ENCODE measurements around the gene PEX11A. TPM values are rescaled to one million over a fixed set of nuclear protein-coding genes. Genes with fewer than 3 reads are reported as not detected.

Gene PEX11A
- total RNA-seq, 1 donor from 2014 or later, result 7.3 TPM

DNA sequence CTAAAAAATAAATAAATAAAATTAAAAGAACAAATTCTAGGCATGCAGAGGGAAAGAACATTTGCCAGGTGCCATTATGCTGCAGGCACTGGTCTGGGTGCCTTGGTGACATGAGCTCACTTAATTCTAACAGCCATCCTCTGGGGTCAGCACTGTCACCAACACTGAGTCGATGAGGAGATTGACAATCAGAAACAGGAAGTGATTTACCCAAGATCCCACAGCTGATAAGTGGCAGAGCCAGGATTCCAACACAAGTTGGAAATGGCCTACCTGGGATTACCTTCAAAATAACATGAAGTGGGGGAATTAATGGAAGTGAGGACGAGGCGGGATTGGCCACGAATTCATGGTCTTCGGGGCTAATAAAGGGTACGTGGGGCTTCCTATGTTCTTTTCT is 14.9 kb downstream of the PEX11A start:
- DNase-seq (ENCODE audit: low read depth), result no peak

DNA sequence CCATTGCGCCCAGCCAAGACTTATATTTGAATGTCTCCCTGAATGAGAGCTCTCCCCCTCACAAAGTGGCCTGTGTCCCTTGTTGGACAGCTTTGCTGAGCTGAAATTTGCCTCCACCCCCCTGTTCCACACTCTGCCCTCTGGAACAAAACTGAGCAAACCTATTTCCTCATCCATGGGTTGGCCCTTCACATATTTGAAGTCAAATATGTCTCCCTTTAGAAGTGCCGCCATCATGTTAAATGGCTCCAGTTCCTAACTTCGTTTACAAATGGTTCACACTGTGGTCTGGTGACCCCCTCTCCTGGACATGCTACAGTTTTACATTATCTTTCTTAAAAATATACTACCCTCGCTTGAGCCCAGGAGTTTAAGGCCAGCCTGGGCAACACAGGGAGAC is 16.0 kb downstream of the PEX11A start:
- DNase-seq (ENCODE audit: low read depth), result no peak

DNA sequence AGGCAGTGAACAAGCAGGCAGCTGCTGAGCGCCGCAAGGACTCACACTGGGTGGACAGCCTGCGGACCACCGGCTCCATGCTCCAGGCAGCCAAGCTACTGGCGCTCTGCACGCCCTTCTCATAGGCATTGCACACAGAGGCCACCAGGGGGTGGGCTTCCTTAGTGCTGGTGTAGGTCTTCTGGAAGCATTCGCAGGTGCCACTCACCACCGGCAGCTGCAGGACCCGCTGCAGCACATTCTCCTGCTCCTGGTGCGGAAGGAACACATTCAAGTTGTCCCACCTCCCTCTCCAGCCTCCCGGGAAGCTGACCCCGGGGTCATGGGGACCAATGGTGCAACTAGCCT is 17.4 kb downstream of the PEX11A start:
- peak; percentile 21 for DNase-seq (ENCODE audit: low read depth)

- peak; percentile 29 for DNase-seq (ENCODE audit: low read depth)
These were observed 18.1 kb downstream of the PEX11A start for GRCh38 chr15:89672221-89673164.

- DNase-seq (ENCODE audit: low read depth), result no peak
These were observed 18.9 kb downstream of the PEX11A start for GRCh38 chr15:89671687-89672086.

GRCh38 chr15:89670971-89671560 is 19.5 kb downstream of the PEX11A start:
- no peak for DNase-seq (ENCODE audit: low read depth)

DNA sequence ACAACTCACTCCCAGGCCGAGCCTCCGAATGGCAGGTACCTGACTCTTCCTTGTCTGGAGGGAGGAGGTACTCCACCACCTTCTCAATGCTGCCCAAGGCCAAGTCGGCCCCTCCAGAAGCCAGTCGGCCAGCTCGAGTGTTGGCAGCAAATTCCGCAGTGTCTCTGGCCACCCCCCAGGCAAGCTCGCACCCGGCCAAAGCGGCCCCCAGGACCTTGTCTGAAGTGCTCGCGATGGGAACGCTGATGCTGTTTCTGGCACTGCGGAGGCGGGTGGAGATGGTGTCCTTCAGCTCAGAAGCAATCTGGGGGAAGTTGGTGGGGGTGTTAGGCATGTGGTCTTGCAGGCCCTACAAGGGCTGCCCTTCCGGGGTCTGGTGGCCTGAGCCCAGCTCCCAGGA is 20.6 kb downstream of the PEX11A start:
- no peak for DNase-seq (ENCODE audit: low read depth)

GRCh38 chr15:89669309-89669865 is 21.2 kb downstream of the PEX11A start:
- no peak for DNase-seq (ENCODE audit: low read depth)

DNA sequence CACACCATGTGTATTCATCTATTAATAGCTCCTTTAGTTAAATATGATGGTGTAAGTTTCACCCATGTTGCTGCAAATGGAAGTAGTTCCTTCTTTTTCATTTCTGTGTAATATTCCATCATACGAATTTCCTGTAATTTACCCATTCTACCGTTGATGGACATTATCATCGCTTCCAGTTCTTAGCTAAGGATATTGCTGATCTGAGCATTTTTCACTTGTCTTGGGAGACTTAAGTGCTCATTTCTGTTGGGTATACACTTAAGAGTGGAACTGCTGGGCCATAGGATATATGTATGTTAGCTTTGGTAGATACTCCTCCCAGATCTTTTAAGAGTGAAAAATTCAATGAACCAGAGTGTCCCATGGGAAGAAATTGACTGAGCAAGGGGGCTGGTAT is 22.4 kb downstream of the PEX11A start:
- no peak for DNase-seq (ENCODE audit: low read depth)

- DNase-seq (ENCODE audit: low read depth), result no peak
These were observed 22.9 kb downstream of the PEX11A start for GRCh38 chr15:89667706-89667960.

DNA sequence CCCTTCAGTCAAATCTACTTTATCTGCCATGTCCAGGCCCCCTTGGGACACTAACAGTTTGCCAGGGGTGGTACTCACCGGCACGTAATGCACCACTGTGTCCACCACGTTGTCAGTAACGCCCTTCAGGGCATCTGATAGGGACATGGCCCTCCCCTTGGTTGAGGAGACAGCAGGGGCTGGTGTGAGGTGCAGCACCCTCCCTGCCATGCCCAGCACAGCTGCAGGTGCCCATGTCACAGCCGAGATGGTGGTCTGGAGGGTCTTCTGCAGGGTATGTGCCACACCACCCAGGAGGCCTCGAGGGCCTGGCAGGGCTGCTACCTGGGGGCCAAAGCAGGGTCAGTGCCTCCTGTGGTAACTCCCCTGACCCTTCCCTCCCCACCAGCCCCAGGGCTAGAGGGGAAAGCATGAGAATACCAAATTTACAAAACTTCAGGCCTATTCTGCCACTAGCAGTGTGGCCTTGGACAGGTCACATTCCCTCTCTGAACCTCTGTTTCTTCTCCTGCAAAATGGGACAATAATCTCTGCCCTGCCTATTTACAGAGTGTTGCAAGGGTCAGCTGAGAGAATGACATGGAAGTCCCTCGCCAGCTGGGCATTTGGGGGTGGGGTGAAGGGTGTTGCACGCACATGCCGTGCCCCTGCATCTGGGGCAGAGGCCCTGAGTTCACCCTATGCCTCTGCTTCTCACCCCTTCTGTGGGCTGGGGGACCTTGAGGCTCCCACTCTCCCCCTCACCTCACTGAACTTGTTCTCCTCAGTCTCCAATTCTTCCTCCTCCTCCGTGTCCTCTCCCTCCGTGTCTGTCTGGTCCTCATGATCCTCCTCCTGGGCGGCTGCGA is 23.5 kb downstream of the PEX11A start:
- DNase-seq (ENCODE audit: low read depth), result no peak

- no peak for DNase-seq (ENCODE audit: low read depth)
These were observed 24.2 kb downstream of the PEX11A start for GRCh38 chr15:89666184-89666857.

DNA sequence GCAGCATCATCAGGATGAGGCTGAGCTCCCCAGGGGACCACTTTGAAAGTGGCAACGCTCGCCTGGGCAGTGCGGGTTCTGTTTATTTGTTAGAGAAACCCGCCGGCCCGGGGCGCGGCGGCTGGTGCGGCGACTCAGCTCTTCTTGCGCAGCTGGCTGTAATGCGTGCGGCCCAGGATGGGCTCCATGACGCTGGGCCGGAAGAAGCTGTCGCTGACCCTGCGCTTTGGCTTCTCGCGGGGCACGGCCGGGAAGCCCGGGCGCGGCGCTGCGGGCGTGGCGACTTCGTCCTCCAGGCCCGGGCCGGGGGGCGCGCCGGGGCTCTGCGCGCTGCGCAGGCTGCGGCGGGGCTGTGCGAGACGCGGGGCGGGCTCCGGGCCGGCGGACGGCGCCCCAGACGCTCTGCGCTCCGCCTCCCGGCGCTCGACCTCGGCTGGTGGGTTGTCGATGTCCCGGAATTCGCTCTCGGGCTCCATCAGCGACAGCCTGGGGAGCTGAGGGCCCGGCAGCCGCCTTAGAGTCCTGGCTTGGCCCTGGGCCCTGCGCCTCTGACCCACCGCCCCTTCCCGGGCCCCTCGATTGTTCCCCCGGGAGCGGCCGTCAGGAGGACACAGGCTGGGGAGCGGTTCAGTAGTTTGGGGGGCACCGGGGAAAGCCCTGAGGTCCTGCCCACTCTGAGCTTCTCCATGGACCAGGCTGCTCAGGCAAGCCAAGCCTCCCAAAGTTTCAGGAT is 24.9 kb downstream of the PEX11A start:
- peak; percentile 71 for DNase-seq (ENCODE audit: low read depth)

DNA sequence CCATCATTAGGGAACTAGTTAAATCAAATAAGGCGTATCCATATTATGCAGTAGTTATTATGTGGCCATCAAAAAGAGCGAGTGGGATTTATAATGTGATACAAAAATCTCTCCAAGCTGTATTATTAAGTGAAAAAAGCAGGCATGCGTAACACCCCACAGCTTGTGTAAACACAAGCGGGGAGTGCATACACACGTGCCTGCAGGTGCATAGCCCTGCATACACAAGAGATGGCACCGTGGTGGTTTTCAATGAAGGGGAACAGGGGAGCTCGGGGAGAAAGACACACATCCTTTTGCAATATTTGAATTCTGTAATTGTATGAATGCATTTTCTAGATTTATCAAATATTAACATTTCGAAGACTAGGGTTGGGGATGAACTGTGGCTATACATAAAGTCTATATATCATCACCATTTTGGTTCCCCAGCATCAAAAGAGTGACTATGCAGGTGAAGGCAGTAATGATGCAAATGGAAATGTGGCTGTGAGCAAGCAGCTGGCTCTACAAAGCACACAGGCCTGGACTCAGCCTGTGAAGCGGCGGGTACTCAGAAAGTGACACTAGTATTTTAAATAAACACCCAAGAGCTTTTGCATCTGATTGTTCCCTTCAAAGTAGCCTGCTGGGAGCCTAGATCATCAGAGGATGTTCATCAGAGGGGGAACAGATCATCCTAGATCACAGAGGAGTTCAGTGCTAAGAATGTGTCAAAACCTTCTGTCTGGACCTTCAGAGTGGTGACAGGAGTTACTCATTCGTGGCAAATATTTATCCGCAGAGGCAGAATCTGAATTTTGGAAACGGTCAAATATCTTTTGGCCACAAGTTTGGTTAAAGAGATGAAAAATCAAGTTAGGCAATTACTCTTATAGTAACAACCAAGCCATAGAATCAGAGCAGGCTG is 25.9 kb downstream of the PEX11A start:
- peak; percentile 18 for DNase-seq (ENCODE audit: low read depth)

DNA sequence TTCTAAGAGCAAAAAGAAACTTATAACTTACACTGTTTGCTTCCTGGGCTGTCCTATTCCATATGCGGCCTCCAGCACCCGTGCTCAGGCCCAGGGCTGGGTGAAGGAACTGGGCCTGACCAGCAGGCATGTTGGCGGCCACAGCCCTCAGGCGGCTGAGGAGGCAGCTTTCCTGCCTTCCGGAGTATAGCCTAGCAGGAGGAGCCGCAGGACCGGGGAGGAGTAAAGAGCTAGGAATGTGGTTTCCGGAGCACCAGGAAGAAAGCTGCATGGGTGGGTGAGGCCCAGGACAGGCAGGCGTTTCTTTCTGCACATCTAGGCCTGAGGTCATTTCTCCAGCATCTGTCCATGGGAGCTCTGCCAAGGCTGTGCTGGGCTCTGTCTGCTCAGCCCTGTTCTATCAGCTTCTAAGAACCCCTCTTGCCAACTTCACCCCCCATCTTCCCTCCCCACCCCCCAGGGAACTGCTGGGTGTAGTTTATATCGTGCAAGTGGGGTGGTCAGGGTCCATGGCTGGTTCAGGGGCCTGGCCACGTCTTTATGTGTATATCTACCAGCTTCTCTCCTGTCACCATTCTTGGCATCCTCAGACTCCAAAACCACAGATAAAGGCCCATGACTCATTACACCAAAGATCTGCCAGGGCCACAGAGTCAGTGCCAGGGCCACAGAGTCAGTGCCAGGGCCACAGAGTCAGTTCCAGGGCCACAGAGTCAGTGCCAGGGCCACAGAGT is 27.5 kb downstream of the PEX11A start:
- peak; percentile 93 for DNase-seq (ENCODE audit: low read depth)

- no peak for DNase-seq (ENCODE audit: low read depth)
These were observed 30.0 kb downstream of the PEX11A start for GRCh38 chr15:89660556-89660955.

GRCh38 chr15:89659295-89659694 is 31.3 kb downstream of the PEX11A start:
- DNase-seq (ENCODE audit: low read depth), result no peak

DNA sequence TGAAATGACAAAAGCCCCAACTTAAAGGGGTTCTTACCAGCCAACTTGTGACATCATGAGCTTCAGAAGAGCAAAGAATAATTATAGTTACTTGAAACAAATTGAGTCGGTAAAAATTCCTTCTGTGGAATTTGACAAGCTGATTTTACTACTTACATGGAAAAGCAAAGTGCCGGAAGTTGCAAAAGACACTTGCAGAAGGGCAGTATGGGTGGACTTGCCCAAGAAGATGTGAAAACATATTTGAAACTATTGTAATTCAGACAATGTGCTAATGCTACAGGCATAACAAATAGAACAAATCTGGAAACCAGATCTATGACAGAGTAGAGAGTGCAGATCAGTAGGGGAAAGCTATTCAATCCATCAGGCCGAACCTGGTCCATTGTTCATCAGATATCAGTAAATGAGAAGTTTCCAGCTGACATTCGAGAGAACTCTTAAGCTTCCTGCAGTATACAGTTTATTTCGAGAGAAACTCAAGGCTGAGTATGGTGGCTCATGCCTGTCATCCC is 32.8 kb downstream of the PEX11A start:
- no peak for DNase-seq (ENCODE audit: low read depth)
